ENCODE data around the gene BMPR2. TPM values are rescaled to one million over a fixed set of nuclear protein-coding genes. Genes with fewer than 3 reads are reported as not detected.
A peak's percentile ranks its signal among the peaks of the same experiment; 100 is the strongest.

Gene BMPR2
- polyA plus RNA-seq, 1 of the 3 experiments (the other 2 are of a cell fraction): 10.2 TPM

DNA sequence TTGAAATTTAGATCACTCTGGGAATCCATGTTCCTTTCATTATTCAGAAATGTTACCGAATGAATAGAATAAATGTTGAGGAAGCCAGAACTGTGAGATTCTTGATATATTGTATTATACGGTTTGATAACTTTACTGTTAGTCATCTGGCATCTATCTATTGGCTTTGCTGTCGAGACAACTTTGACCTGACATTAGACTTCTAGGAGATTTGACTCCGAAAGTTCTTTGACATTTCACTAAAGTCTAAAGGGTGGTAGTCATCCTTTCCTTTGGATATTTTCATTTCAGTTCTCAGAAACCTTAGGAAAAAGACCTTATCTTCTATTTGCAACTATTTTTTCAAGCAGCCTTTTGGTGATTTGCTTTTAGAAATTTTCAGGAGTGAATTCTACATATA is 1.9 kb downstream of the BMPR2 start:
- CTCF ChIA-PET: interaction anchor here (1.8 kb wide), 1 partner anchor 99 kb away, joined by 8 read pairs; no protein-coding TSS in a partner anchor
- Histone ChIP-seq H4K20me1 (ENCODE audit: insufficient read depth) (peaks cover 63% of the 10 kb centered on the region), H3K9me3 (no peaks in the 10 kb centered on the region), H3K9ac (peak overlapping the region; percentile 98), H3K27ac (ENCODE audit: low read depth in 2 of 2, low read length in 1 of 2) (peak overlapping the region; percentile 94 to 99), H3K4me3 (ENCODE audit: low read depth in 2 of 2, low read length in 1 of 2) (peak overlapping the region; percentile 93 to 97), H2AFZ (ENCODE audit: low read depth) (no peak overlapping the region), H3F3A (replicated peaks; ENCODE audit: insufficient read depth) (peaks cover 36% of the 10 kb centered on the region), H3K27me3 (ENCODE audit: insufficient read depth) (no peaks in the 10 kb centered on the region), H3K4me2 (peak overlapping the region; percentile 76), H3K9me2 (no peaks in the 10 kb centered on the region), H3K79me2 (ENCODE audit: insufficient read depth) (peaks cover 77% of the 10 kb centered on the region), H3K36me3 (replicated peaks in 1 of 2; ENCODE audit: control insufficient read depth in 1 of 2, insufficient read depth in 2 of 2, low read length in 1 of 2) (peaks cover 0 to 11% of the 10 kb centered on the region in 2 experiments), H3K4me1 (ENCODE audit: control insufficient read depth in 1 of 2, insufficient read depth in 2 of 2, low read depth in 1 of 2, low read length in 1 of 2) (peaks cover 10 to 17% of the 10 kb centered on the region in 2 experiments; a peak in 3 of 4 replicates)
- no peak for TF ChIP-seq CHD2 (IDR thresholded peaks at IDR 0.05; ENCODE audit: low read length, partially characterized antibody)
- TF ChIP-seq JUND (IDR thresholded peaks at IDR 0.05): no peak
- TF ChIP-seq, protein P1, sequence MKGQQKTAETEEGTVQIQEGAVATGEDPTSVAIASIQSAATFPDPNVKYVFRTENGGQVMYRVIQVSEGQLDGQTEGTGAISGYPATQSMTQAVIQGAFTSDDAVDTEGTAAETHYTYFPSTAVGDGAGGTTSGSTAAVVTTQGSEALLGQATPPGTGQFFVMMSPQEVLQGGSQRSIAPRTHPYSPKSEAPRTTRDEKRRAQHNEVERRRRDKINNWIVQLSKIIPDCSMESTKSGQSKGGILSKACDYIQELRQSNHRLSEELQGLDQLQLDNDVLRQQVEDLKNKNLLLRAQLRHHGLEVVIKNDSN (IDR thresholded peaks at IDR 0.05; ENCODE audit: borderline replicate concordance, low read depth): no peak
- WGBS (ENCODE audit: low lambda C conversion rate): 1% methylated on average over 4 of the region's 4 CpGs
- no peak for DNase-seq
- POLR2A ChIA-PET: interaction anchor here (0.7 kb wide), 1 partner anchor 1414 kb away, joined by 3 read pairs; no protein-coding TSS in a partner anchor

DNA sequence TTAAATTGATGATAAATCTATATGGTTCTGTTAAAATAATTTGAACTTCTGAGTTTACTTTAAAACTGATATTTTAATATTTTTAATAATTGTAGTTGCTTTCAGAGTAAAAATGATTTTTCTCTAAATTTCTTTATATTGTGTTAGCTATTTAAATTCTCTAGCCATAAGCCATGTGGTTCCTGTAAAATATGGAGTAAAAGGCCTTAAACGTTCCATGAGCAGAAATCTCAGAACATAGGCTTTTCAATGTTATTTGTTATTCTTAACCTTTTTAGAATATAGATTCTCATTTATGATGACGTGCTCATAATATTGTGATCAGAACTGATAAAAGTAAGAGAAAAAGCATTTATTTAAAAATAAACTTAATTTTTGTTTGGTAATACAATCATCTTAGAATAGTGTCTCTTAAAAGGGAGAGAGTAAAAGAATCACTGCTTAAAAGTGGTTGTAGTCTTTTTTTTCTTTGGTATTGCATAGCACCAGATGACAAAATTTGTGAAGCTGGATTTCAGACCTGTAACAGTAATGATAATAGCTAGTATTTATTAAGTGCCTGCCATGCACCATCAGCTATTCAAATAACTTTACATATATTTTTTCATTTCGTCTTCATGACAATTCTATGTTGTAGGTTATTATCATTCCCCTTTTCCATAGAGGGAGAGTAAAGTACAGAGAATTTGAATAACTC is 2.7 kb downstream of the BMPR2 start:
- peak overlapping the region; percentile 94 to 99 for H3K27ac ChIP-seq (ENCODE audit: low read depth in 2 of 2, low read length in 1 of 2)
- peaks cover 10 to 17% of the 10 kb centered on the region in 2 experiments; a peak in 3 of 4 replicates for H3K4me1 ChIP-seq (ENCODE audit: control insufficient read depth in 1 of 2, insufficient read depth in 2 of 2, low read depth in 1 of 2, low read length in 1 of 2)
- ChIA-PET POLR2A (no interaction called here), CTCF (interaction anchor here (1.4 kb wide), 2 partner anchors 10 to 100 kb away, joined by 3 to 4 read pairs; no protein-coding TSS in a partner anchor)
- peak overlapping the region; percentile 93 to 97 for H3K4me3 ChIP-seq (ENCODE audit: low read depth in 2 of 2, low read length in 1 of 2)
- TF ChIP-seq, protein P2, sequence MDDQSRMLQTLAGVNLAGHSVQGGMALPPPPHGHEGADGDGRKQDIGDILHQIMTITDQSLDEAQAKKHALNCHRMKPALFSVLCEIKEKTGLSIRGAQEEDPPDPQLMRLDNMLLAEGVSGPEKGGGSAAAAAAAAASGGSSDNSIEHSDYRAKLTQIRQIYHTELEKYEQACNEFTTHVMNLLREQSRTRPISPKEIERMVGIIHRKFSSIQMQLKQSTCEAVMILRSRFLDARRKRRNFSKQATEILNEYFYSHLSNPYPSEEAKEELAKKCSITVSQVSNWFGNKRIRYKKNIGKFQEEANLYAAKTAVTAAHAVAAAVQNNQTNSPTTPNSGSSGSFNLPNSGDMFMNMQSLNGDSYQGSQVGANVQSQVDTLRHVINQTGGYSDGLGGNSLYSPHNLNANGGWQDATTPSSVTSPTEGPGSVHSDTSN (IDR thresholded peaks at IDR 0.05): no peak
- TF ChIP-seq MXI1 (IDR thresholded peaks at IDR 0.05; ENCODE audit: low read depth, low read length) (peak; percentile 63), GATA2 (CRISPR knock-in tag; IDR thresholded peaks at IDR 0.05) (no peak), GABPA (IDR thresholded peaks at IDR 0.05; ENCODE audit: low read depth) (no peak), RFX5 (IDR thresholded peaks at IDR 0.05; ENCODE audit: low read length) (peak; percentile 75), RAD21 (IDR thresholded peaks at IDR 0.05; ENCODE audit: low read length) (no peak), EP300 (IDR thresholded peaks at IDR 0.05; ENCODE audit: borderline replicate concordance in 1 of 2, low read depth in 1 of 2, low read length in 1 of 2) (no peak)
- TF ChIP-seq, protein P3, sequence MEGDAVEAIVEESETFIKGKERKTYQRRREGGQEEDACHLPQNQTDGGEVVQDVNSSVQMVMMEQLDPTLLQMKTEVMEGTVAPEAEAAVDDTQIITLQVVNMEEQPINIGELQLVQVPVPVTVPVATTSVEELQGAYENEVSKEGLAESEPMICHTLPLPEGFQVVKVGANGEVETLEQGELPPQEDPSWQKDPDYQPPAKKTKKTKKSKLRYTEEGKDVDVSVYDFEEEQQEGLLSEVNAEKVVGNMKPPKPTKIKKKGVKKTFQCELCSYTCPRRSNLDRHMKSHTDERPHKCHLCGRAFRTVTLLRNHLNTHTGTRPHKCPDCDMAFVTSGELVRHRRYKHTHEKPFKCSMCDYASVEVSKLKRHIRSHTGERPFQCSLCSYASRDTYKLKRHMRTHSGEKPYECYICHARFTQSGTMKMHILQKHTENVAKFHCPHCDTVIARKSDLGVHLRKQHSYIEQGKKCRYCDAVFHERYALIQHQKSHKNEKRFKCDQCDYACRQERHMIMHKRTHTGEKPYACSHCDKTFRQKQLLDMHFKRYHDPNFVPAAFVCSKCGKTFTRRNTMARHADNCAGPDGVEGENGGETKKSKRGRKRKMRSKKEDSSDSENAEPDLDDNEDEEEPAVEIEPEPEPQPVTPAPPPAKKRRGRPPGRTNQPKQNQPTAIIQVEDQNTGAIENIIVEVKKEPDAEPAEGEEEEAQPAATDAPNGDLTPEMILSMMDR (IDR thresholded peaks at IDR 0.05): no peak
- H3K79me2 ChIP-seq (ENCODE audit: insufficient read depth): peaks cover 80% of the 10 kb centered on the region
- 4% methylated on average over 3 of the region's 3 CpGs for WGBS (ENCODE audit: low lambda C conversion rate)
- peaks cover 36% of the 10 kb centered on the region for H3F3A ChIP-seq (replicated peaks; ENCODE audit: insufficient read depth)
- H4K20me1 ChIP-seq (ENCODE audit: insufficient read depth): peaks cover 71% of the 10 kb centered on the region
- no peak for DNase-seq
- H3K36me3 ChIP-seq (replicated peaks in 1 of 2; ENCODE audit: control insufficient read depth in 1 of 2, insufficient read depth in 2 of 2, low read length in 1 of 2): peaks cover 0 to 11% of the 10 kb centered on the region in 2 experiments
- H3K27me3 ChIP-seq (ENCODE audit: insufficient read depth): no peaks in the 10 kb centered on the region
- peak overlapping the region; percentile 98; the same call in 1 of the 2 replicates for H3K9ac ChIP-seq
- H3K9me2 ChIP-seq: no peaks in the 10 kb centered on the region
- no peak overlapping the region for H2AFZ ChIP-seq (ENCODE audit: low read depth)
- no peaks in the 10 kb centered on the region for H3K9me3 ChIP-seq
- peak overlapping the region; percentile 76 for H3K4me2 ChIP-seq
